ENCODE measurements around the gene PPID.
"Not testable (repeated sequence)": the region's sequence is repeated elsewhere in the genome, so short reads cannot be mapped to it uniquely, and the experiment has no call there.

Gene PPID

GRCh38 chr4:158729716-158730559 lies 6.7 kb upstream of the PPID start:
- peak; percentile 85 for DNase-seq

- no peak for DNase-seq
Measured at GRCh38 chr4:158728236-158728635, 5.0 kb upstream of the PPID start.

- no peak for DNase-seq
Measured at GRCh38 chr4:158726633-158727032, 3.4 kb upstream of the PPID start.

GRCh38 chr4:158724637-158725036 lies 1.4 kb upstream of the PPID start:
- no peak for DNase-seq

GRCh38 chr4:158722291-158722916 lies 792 bp downstream of the PPID start:
- peak; percentile 44 for DNase-seq

GRCh38 chr4:158721680-158722079 lies 1.5 kb downstream of the PPID start:
- no peak for DNase-seq

GRCh38 chr4:158715802-158716201 lies 7.4 kb downstream of the PPID start:
- DNase-seq = no peak

- DNase-seq = no peak
Measured at GRCh38 chr4:158714937-158715336, 8.3 kb downstream of the PPID start.

- not testable (repeated sequence) for DNase-seq
Measured at GRCh38 chr4:158712622-158713021, 10.6 kb downstream of the PPID start.

- peak; percentile 34 for DNase-seq
Measured at GRCh38 chr4:158710814-158711213, 12.4 kb downstream of the PPID start.

- DNase-seq = no peak
Measured at GRCh38 chr4:158704274-158704673, 18.9 kb downstream of the PPID start.

GRCh38 chr4:158688813-158689212 lies 34.4 kb downstream of the PPID start:
- DNase-seq = no peak

- DNase-seq = no peak
Measured at GRCh38 chr4:158682066-158682465, 41.1 kb downstream of the PPID start.

GRCh38 chr4:158681629-158682028 lies 41.6 kb downstream of the PPID start:
- DNase-seq = no peak

- no peak for DNase-seq
Measured at GRCh38 chr4:158678767-158679166, 44.4 kb downstream of the PPID start.

GRCh38 chr4:158676076-158676475 lies 47.1 kb downstream of the PPID start:
- no peak for DNase-seq

- no peak for DNase-seq
Measured at GRCh38 chr4:158673633-158674032, 49.6 kb downstream of the PPID start.

GRCh38 chr4:158671915-158672806 lies 51.0 kb downstream of the PPID start, which contains the start of gene ETFDH:
Gene ETFDH, plus strand, starts transcription at chr4:158672296. Its CDS starts 161 bp downstream, at chr4:158672457.
- peak; percentile 99 for DNase-seq

GRCh38 chr4:158671665-158671914 lies 51.6 kb downstream of the PPID start, which contains the start of gene C4orf46:
Gene C4orf46, minus strand, starts transcription at chr4:158671887. Its CDS starts 86 bp downstream, at chr4:158671801.
- DNase-seq = no peak

GRCh38 chr4:158670975-158671664 lies 52.1 kb downstream of the PPID start:
- DNase-seq = peak; percentile 93

- no peak for DNase-seq
Measured at GRCh38 chr4:158669310-158669709, 53.9 kb downstream of the PPID start.

- DNase-seq = peak; percentile 84
Measured at GRCh38 chr4:158667651-158668198, 55.5 kb downstream of the PPID start.
